Thymus (tissue), 11 donors: Measurements from ENCODE around the gene ATXN10. TPM values are rescaled to one million over a fixed set of nuclear protein-coding genes. Genes with fewer than 3 reads are reported as not detected.

Experiments
- DNase-seq, 9 donors: peaks; one replicate each; pipeline ENCODE4 v3.0.0-alpha.2; 2013; ENCODE audit warnings: low spot score in 9 of 9, low read depth in 6 of 9, missing footprints in 1 of 9
- H3K27ac ChIP-seq, 2 donors: one replicate each; pipeline ENCODE4 v1.5.1; 2013; ENCODE audit warnings: control low read depth in 1 of 2, low read depth in 1 of 2, low read length in 1 of 2, mild to moderate bottlenecking in 1 of 2, moderate library complexity in 1 of 2
- H3K27me3 ChIP-seq, 2 donors: one replicate each; pipeline ENCODE4 v1.5.1; 2013; ENCODE audit warnings: low read length in 1 of 2; ENCODE audit not compliant: control insufficient read depth in 2 of 2, insufficient read depth in 1 of 2
- H3K36me3 ChIP-seq, 2 donors: one replicate each; pipeline ENCODE4 v1.5.1; 2013; ENCODE audit warnings: low read length in 1 of 2, mild to moderate bottlenecking in 1 of 2, moderate library complexity in 1 of 2; ENCODE audit not compliant: control insufficient read depth in 2 of 2, insufficient read depth in 2 of 2
- H3K4me1 ChIP-seq, 2 donors: one replicate each; pipeline ENCODE4 v1.5.1; 2013; ENCODE audit warnings: low read length in 2 of 2; ENCODE audit not compliant: control insufficient read depth in 2 of 2, insufficient read depth in 2 of 2
- H3K4me3 ChIP-seq, 2 donors: one replicate each; pipeline ENCODE4 v1.5.1; 2013; ENCODE audit warnings: low read length in 2 of 2, control low read depth in 1 of 2, mild to moderate bottlenecking in 1 of 2
- H3K9me3 ChIP-seq, 2 donors: one replicate each; pipeline ENCODE4 v1.5.1; 2013; ENCODE audit warnings: low read length in 1 of 2, mild to moderate bottlenecking in 1 of 2; ENCODE audit not compliant: control insufficient read depth in 2 of 2, insufficient read depth in 1 of 2
- WGBS: extraction: QIAGEN DNeasy Blood & Tissue Kit; methylation state at CpG from one replicate; pipeline ENCODE4 v1.1.7; 2013; 5-methylcytosine and 5-hydroxymethylcytosine counted together
- polyA plus RNA-seq: library from polyadenylated mRNA; stranded (reverse); fragments of 200-250 nt; gene quantifications from one replicate; pipeline ENCODE4 v1.2.3, GENCODE V29; 2013
- total RNA-seq: library from RNA; stranded (reverse); fragments of 120-200 nt; gene quantifications from one replicate; pipeline ENCODE4 v1.2.4, GENCODE V29; 2013
- donor health status: healthy.

The ATXN10 gene
- total and polyA plus RNA-seq, 2 donors = 86.7 to 111 TPM

- no peaks in the 10 kb centered on the region for H3K4me1 ChIP-seq
- H3K36me3 ChIP-seq = peaks cover 0 to 3% of the 10 kb centered on the region in 2 donors
- 98% methylated on average over 14 of the region's 14 CpGs for WGBS
- H3K9me3 ChIP-seq = no peaks in the 10 kb centered on the region
- no peaks in the 10 kb centered on the region for H3K27me3 ChIP-seq
- no peak overlapping the region for H3K27ac ChIP-seq
- no peak for DNase-seq
- H3K4me3 ChIP-seq = no peak overlapping the region
Observed at GRCh38 chr22:45775569-45776312, 104.1 kb downstream of the ATXN10 start.

DNA sequence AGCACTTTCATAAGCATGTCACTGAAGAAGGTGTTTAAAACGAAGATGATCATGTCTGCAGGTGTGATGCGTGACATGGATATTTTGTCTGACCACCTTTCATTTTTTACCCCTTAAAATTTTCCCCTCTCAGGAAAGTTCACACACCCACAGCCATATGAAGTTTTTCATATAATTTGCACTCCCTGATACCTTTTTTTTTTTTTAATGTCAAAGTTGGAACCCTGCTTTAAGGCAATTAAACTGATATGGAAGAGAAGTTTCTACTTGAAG is 104.6 kb downstream of the ATXN10 start:
- Histone ChIP-seq H3K4me1 (no peaks in the 10 kb centered on the region), H3K27me3 (no peaks in the 10 kb centered on the region), H3K27ac (no peak overlapping the region), H3K36me3 (peaks cover 0 to 6% of the 10 kb centered on the region in 2 donors), H3K4me3 (no peak overlapping the region), H3K9me3 (no peaks in the 10 kb centered on the region)
- no peak for DNase-seq
- WGBS = 96% methylated on average over 2 of the region's 2 CpGs

- no peak overlapping the region for H3K4me3 ChIP-seq
- WGBS = 96% methylated on average over 6 of the region's 6 CpGs
- H3K9me3 ChIP-seq = no peaks in the 10 kb centered on the region
- H3K36me3 ChIP-seq = peaks cover 0 to 6% of the 10 kb centered on the region in 2 donors
- H3K27me3 ChIP-seq = no peaks in the 10 kb centered on the region
- no peak for DNase-seq
- H3K27ac ChIP-seq = no peak overlapping the region
- no peaks in the 10 kb centered on the region for H3K4me1 ChIP-seq
Observed at GRCh38 chr22:45777046-45777851, 105.6 kb downstream of the ATXN10 start.

DNA sequence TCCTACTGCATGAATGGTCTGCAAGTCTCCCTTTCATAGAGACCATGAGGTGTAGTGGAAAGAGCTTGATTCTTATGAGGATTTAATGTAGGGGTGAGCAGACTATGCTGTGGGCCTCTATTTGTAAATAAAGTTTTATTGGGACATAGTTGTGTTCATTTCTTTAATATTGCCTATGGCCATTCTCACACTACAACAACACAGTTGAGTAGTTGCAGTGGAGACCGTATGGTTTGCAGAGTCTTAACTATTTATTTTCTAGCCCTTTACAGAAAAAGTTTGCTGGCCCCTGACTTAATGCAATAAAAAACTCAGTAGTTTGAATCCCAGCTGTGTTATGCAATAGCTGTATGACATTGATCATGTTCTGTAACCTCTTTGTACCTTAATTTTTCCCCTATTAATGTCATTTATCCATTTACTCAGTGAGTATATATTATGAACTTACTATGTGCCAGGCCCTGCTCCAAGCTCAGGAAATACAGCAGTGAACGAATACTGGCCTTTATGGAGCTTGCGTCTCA is 106.3 kb downstream of the ATXN10 start:
- WGBS = 99% methylated on average over 3 of the region's 3 CpGs
- H3K27ac ChIP-seq = no peak overlapping the region
- no peak for DNase-seq

GRCh38 chr22:45781459-45781858 is 109.8 kb downstream of the ATXN10 start:
- no peaks in the 10 kb centered on the region for H3K27me3 ChIP-seq
- H3K9me3 ChIP-seq = no peaks in the 10 kb centered on the region
- H3K27ac ChIP-seq = no peak overlapping the region
- 96% methylated on average over 3 of the region's 3 CpGs for WGBS
- H3K4me3 ChIP-seq = no peak overlapping the region
- no peaks in the 10 kb centered on the region for H3K4me1 ChIP-seq
- no peak for DNase-seq
- H3K36me3 ChIP-seq = peaks cover 5 to 6% of the 10 kb centered on the region in 2 donors

More for the DNA sequence above, 106.3 kb downstream of the ATXN10 start:
- no peak overlapping the region for H3K4me3 ChIP-seq
- H3K9me3 ChIP-seq = no peaks in the 10 kb centered on the region
- peaks cover 0 to 6% of the 10 kb centered on the region in 2 donors for H3K36me3 ChIP-seq
- no peaks in the 10 kb centered on the region for H3K4me1 ChIP-seq
- no peaks in the 10 kb centered on the region for H3K27me3 ChIP-seq

DNA sequence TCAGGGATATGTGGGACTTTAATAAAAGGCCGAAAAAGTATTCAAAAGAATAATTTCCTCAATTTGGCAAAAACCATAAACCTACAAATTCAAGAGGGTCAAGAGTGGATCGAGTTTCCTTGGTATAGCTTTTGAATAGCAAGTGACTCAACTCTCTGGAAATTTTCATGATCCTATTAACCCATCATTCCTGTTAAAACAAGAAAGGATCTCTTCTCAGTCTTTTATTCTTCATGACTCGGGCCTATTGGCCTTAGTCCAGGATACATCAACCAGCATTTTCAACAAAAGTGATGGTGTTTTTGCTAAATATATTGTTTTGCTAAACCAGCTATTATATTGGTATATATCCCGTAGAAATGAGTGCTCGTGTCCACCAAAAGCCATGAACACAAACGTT is 110.3 kb downstream of the ATXN10 start:
- Histone ChIP-seq H3K4me1 (no peaks in the 10 kb centered on the region), H3K36me3 (peaks cover 5 to 6% of the 10 kb centered on the region in 2 donors), H3K4me3 (no peak overlapping the region), H3K27ac (no peak overlapping the region), H3K9me3 (no peaks in the 10 kb centered on the region), H3K27me3 (no peaks in the 10 kb centered on the region)
- WGBS = 95% methylated on average over 6 of the region's 6 CpGs
- no peak for DNase-seq

GRCh38 chr22:45783021-45783420 is 111.4 kb downstream of the ATXN10 start:
- DNase-seq = no peak
- Histone ChIP-seq H3K36me3 (peaks cover 2 to 5% of the 10 kb centered on the region in 2 donors), H3K4me1 (no peaks in the 10 kb centered on the region), H3K27ac (no peak overlapping the region), H3K27me3 (no peaks in the 10 kb centered on the region), H3K4me3 (no peak overlapping the region), H3K9me3 (no peaks in the 10 kb centered on the region)
- 98% methylated on average over 3 of the region's 3 CpGs for WGBS

- Histone ChIP-seq H3K36me3 (peaks cover 2 to 5% of the 10 kb centered on the region in 2 donors), H3K4me3 (no peak overlapping the region), H3K9me3 (no peaks in the 10 kb centered on the region), H3K27ac (no peak overlapping the region), H3K27me3 (no peaks in the 10 kb centered on the region), H3K4me1 (no peaks in the 10 kb centered on the region)
- WGBS = 95% methylated on average over 6 of the region's 6 CpGs
- no peak for DNase-seq
Observed at GRCh38 chr22:45783690-45784089, 112.1 kb downstream of the ATXN10 start.
